Liver (tissue), 9 donors: ENCODE results near the gene ADPRS. TPM values are rescaled to one million over a fixed set of nuclear protein-coding genes. Genes with fewer than 3 reads are reported as not detected.

ENCODE experiments used
- DNase-seq: peaks from one replicate; pipeline ENCODE4 v3.0.0-alpha.2; 2017; ENCODE audit warnings: low spot score
- H3K27ac ChIP-seq, 2 donors: one replicate each; pipeline ENCODE4 v1.7.0; 2013; ENCODE audit warnings: inconsistent platforms in 2 of 2, low read length in 2 of 2, control low read depth in 1 of 2, low read depth in 1 of 2, mild to moderate bottlenecking in 1 of 2
- H3K27me3 ChIP-seq, 4 donors: one replicate each; pipeline versions ENCODE4 v1.6.1 to v1.7.0; 2013; ENCODE audit warnings: low read length in 3 of 4, inconsistent platforms in 1 of 4, mild to moderate bottlenecking in 1 of 4, moderate library complexity in 1 of 4; ENCODE audit not compliant: control insufficient read depth in 4 of 4, insufficient read depth in 4 of 4
- H3K36me3 ChIP-seq, 4 donors: one replicate each; pipeline versions ENCODE4 v1.6.1 to v1.7.0; 2013; ENCODE audit warnings: low read length in 3 of 4, mild to moderate bottlenecking in 3 of 4, low read depth in 1 of 4, moderate library complexity in 1 of 4; ENCODE audit not compliant: control insufficient read depth in 4 of 4, insufficient read depth in 3 of 4
- H3K4me1 ChIP-seq, 4 donors: one replicate each; pipeline versions ENCODE4 v1.6.1 to v1.7.0; 2013; ENCODE audit warnings: low read length in 3 of 4, mild to moderate bottlenecking in 3 of 4, moderate library complexity in 1 of 4; ENCODE audit not compliant: control insufficient read depth in 4 of 4, insufficient read depth in 4 of 4
- H3K4me3 ChIP-seq, 3 donors: one replicate each; pipeline versions ENCODE4 v1.6.1 to v1.7.0; 2013; ENCODE audit warnings: low read length in 3 of 3, control low read depth in 1 of 3, low read depth in 1 of 3, mild to moderate bottlenecking in 1 of 3
- H3K9ac ChIP-seq, 2 donors: one replicate each; pipeline ENCODE4 v1.7.0; 2013; ENCODE audit warnings: low read length in 2 of 2, mild to moderate bottlenecking in 2 of 2, moderate library complexity in 2 of 2, control low read depth in 1 of 2, low read depth in 1 of 2
- H3K9me3 ChIP-seq, 4 donors: one replicate each; pipeline versions ENCODE4 v1.6.1 to v1.7.0; 2013; ENCODE audit warnings: low read length in 3 of 4; ENCODE audit not compliant: control insufficient read depth in 4 of 4
- ATF3 ChIP-seq: IDR thresholded peaks from 2 replicates; pipeline ENCODE4 v1.6.1; 2016; ENCODE audit warnings: antibody characterized with exemption
- CTCF ChIP-seq: fragments of 150-350 bp; IDR thresholded peaks from 2 replicates; pipeline ENCODE4 v1.5.1; 2017; ENCODE audit warnings: improper control_type of control experiment, low read depth, low read length; ENCODE audit not compliant: missing input control
- EGR1 ChIP-seq, 2 donors: IDR thresholded peaks; 2 replicates each; pipeline ENCODE4 v1.6.1; 2016 to 2018; ENCODE audit warnings: antibody characterized with exemption in 2 of 2, low read depth in 2 of 2
- GABPA ChIP-seq, 2 donors: IDR thresholded peaks in 1 of 2; conservative IDR thresholded peaks in 1 of 2; 2 replicates each; pipeline ENCODE4 v1.6.1; 2016; ENCODE audit warnings: antibody characterized with exemption in 2 of 2, mild to moderate bottlenecking in 1 of 2, moderate library complexity in 1 of 2
- HNF4A ChIP-seq, 2 donors: conservative IDR thresholded peaks; 2 replicates each; pipeline ENCODE4 v1.6.1; 2016; ENCODE audit warnings: antibody characterized with exemption in 2 of 2, mild to moderate bottlenecking in 2 of 2
- HNF4G ChIP-seq: IDR thresholded peaks from 2 replicates; pipeline ENCODE4 v1.6.1; 2016; ENCODE audit warnings: antibody characterized with exemption
- NR2F2 ChIP-seq: IDR thresholded peaks from 2 replicates; pipeline ENCODE4 v1.6.1; 2016; ENCODE audit warnings: antibody characterized with exemption
- RAD21 ChIP-seq, 2 donors: IDR thresholded peaks; 2 replicates each; pipeline ENCODE4 v1.6.1; 2016; ENCODE audit warnings: antibody characterized with exemption in 2 of 2, mild to moderate bottlenecking in 2 of 2
- RXRA ChIP-seq, 2 donors: IDR thresholded peaks; 2 replicates each; pipeline ENCODE4 v1.6.1; 2017 to 2018; ENCODE audit warnings: antibody characterized with exemption in 2 of 2, mild to moderate bottlenecking in 1 of 2
- SP1 ChIP-seq: IDR thresholded peaks from 2 replicates; pipeline ENCODE4 v1.6.1; 2018; ENCODE audit warnings: antibody characterized with exemption, mild to moderate bottlenecking
- WGBS: extraction: QIAGEN DNeasy Blood & Tissue Kit; methylation state at CpG from one replicate; pipeline ENCODE4 v1.1.7; 2013; 5-methylcytosine and 5-hydroxymethylcytosine counted together
- polyA plus RNA-seq, 2 donors: library from polyadenylated mRNA; stranded (reverse) in 1 of 2; unstranded in 1 of 2; fragments of 200-250 nt in 1 of 2; fragments of >200 nt in 1 of 2; fragmentation: Nextera tagmentation in 1 of 2; extraction: Ambion mirVana in 1 of 2; gene quantifications; one replicate each; pipeline versions ENCODE4 v1.2.1 to v1.2.3, GENCODE V29; 2013 to 2015
- total RNA-seq, 2 donors: library from RNA; depleted of rRNA; stranded (reverse); fragments of >200 nt; gene quantifications; one replicate each; pipeline ENCODE4 v1.2.3, GENCODE V29; 2014
- donor health status: healthy.
- donor health status: healthy.
- donor health status: healthy.
- donor health status: healthy.
- donor health status: healthy.

Gene ADPRS
- total and polyA plus RNA-seq, 4 donors: 9.4 to 13.1 (median 11.0) TPM

- TF ChIP-seq GABPA (IDR thresholded peaks at IDR 0.05 in 1 of 2, conservative IDR thresholded peaks at IDR 0.05 in 1 of 2): no peak
- no peaks in the 10 kb centered on the region for H3K27me3 ChIP-seq
- no peak overlapping the region for H3K4me3 ChIP-seq
- DNase-seq: no peak
- H3K36me3 ChIP-seq: peaks cover 5 to 29% (median 11%) of the 10 kb centered on the region in 4 donors
- H3K9ac ChIP-seq: no peak overlapping the region
- H3K4me1 ChIP-seq: peaks cover 0 to 5% (median 2%) of the 10 kb centered on the region in 4 donors
- no peak overlapping the region for H3K27ac ChIP-seq
- H3K9me3 ChIP-seq: no peaks in the 10 kb centered on the region
- WGBS: 95% methylated on average over 33 of the region's 33 CpGs
Observed at GRCh38 chr1:36097693-36098585, 9.2 kb downstream of the ADPRS start.

- no peak for TF ChIP-seq NR2F2
- no peak for TF ChIP-seq SP1
- TF ChIP-seq ATF3: no peak
- no peak for TF ChIP-seq HNF4A (conservative IDR thresholded peaks at IDR 0.05)
- no peak for TF ChIP-seq RXRA (IDR thresholded peaks at IDR 0.05)
- no peak for TF ChIP-seq RAD21 (IDR thresholded peaks at IDR 0.05)
- Histone ChIP-seq H3K4me3 (no peak overlapping the region), H3K36me3 (peaks cover under 1 to 20% (median 5%) of the 10 kb centered on the region in 4 donors), H3K9me3 (no peaks in the 10 kb centered on the region), H3K27me3 (no peaks in the 10 kb centered on the region), H3K4me1 (peaks cover 0 to 5% (median 2%) of the 10 kb centered on the region in 4 donors), H3K27ac (no peak overlapping the region), H3K9ac (no peak overlapping the region)
- 87% methylated on average over 13 of the region's 13 CpGs for WGBS
- DNase-seq: no peak
Observed at GRCh38 chr1:36098650-36099365, 10.1 kb downstream of the ADPRS start.

- peak; percentile 83 for DNase-seq
- no peak overlapping the region for H3K4me3 ChIP-seq
- H3K36me3 ChIP-seq: peaks cover 0 to 10% (median under 1%) of the 10 kb centered on the region in 4 donors
- 17% methylated on average over 18 of the region's 18 CpGs for WGBS
- no peak overlapping the region for H3K27ac ChIP-seq
- H3K9ac ChIP-seq: no peak overlapping the region
- H3K4me1 ChIP-seq: peaks cover 0 to 5% (median 2%) of the 10 kb centered on the region in 4 donors
- H3K9me3 ChIP-seq: no peaks in the 10 kb centered on the region
- no peaks in the 10 kb centered on the region for H3K27me3 ChIP-seq
- peak in 1 of 2 donors; percentile 32 for TF ChIP-seq RXRA (IDR thresholded peaks at IDR 0.05)
- TF ChIP-seq RAD21 (IDR thresholded peaks at IDR 0.05): peak; percentile 87 to 89
- no peak for TF ChIP-seq SP1
- TF ChIP-seq HNF4G: no peak
- no peak for TF ChIP-seq EGR1 (IDR thresholded peaks at IDR 0.05; ENCODE audit: low read depth in 2 of 2)
- TF ChIP-seq HNF4A (conservative IDR thresholded peaks at IDR 0.05): peak in 1 of 2 donors; percentile 45
- peak; percentile 77 for TF ChIP-seq CTCF
Observed at GRCh38 chr1:36099681-36100341, 11.1 kb downstream of the ADPRS start.
